ENCODE measurements around the gene SSR3. TPM values are rescaled to one million over a fixed set of nuclear protein-coding genes. Genes with fewer than 3 reads are reported as not detected.

The SSR3 gene
- total RNA-seq, 1 experiment from 2014 or later = 312 TPM

DNA sequence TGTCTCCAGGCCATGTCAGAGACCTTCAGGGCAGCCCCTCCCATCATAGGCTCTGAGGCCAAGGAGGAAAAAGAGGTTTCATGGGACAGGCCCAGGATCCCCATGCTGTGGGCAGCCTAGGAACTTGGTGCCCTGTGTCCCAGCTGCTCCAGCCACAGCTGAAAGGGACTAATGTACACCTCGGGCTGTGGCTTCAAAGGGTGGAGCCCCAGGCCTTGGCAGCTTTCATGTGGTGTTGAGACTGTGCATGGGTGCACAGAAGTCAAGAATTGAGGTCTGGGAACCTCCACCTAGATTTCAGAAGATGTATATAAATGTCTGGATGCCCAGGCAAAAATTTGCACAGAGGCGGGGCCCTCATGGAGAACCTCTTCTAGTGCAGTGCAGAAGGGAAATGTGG, 6.6 kb upstream of the SSR3 start:
- Mint-ChIP-seq H3K36me3 (ENCODE audit: insufficient read depth, unreplicated experiment) (no peaks in the 10 kb centered on the region), H3K27ac (ENCODE audit: unreplicated experiment) (no peak overlapping the region), H3K4me3 (ENCODE audit: low read depth, unreplicated experiment) (no peak overlapping the region), H3K27me3 (ENCODE audit: unreplicated experiment) (no peaks in the 10 kb centered on the region), H3K9me3 (ENCODE audit: low read depth, unreplicated experiment) (no peaks in the 10 kb centered on the region), H3K4me1 (ENCODE audit: low read depth, unreplicated experiment) (no peaks in the 10 kb centered on the region)
- TF ChIP-seq, protein P1, sequence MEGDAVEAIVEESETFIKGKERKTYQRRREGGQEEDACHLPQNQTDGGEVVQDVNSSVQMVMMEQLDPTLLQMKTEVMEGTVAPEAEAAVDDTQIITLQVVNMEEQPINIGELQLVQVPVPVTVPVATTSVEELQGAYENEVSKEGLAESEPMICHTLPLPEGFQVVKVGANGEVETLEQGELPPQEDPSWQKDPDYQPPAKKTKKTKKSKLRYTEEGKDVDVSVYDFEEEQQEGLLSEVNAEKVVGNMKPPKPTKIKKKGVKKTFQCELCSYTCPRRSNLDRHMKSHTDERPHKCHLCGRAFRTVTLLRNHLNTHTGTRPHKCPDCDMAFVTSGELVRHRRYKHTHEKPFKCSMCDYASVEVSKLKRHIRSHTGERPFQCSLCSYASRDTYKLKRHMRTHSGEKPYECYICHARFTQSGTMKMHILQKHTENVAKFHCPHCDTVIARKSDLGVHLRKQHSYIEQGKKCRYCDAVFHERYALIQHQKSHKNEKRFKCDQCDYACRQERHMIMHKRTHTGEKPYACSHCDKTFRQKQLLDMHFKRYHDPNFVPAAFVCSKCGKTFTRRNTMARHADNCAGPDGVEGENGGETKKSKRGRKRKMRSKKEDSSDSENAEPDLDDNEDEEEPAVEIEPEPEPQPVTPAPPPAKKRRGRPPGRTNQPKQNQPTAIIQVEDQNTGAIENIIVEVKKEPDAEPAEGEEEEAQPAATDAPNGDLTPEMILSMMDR (IDR thresholded peaks at IDR 0.05; ENCODE audit: unreplicated experiment) = no peak
- no TSS peak for BruUV-seq (replicated peaks)
- intact Hi-C loops (cut with micrococcal nuclease; ENCODE audit: unreplicated experiment) = no loop called here
- CTCF ChIA-PET = no interaction called here
- DNase-seq = no peak

DNA sequence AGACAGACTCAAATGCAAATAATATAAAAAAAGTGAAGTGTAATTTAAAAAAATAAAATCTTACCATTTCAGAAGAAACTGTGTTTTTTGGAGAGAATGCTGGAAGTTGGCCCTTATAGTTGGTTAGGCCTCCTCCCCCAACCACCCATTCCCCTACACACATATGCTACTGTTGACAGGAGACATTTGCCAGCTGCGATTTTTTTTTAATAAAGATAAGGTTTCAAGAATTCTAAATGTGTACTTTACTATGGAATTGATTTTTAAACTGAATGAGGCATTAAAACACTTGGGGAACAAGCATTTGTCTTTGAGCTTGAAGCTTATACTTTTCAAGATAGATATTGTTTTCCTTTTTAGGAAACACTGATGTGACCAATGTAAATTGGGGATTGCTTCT, 4.4 kb upstream of the SSR3 start:
- intact Hi-C loops (cut with micrococcal nuclease; ENCODE audit: unreplicated experiment) = loop anchor here (5.0 kb wide), 3 partner anchors 113 to 578 kb away; partner anchors contain the start of gene TIPARP

DNA sequence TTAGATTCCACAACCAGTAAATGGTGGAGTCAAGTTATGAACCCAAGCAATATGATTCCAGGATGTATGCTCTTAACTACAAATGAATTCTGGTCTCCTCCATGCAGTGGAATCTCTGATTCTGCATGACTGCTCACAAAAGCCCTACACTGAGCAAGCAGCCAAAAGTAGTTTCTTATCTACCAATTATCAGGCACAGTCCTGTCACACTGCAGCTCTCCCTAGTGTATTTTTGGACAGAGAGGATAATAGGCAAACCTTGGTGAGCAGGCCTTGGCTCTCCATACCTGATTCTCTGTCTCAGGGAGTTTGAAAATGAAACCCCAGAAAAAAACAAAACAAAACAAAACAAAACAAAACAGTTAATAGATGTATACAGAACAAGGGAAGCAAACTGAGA, 3.5 kb upstream of the SSR3 start:
- BruUV-seq (replicated peaks) = no TSS peak
- Mint-ChIP-seq H3K9me3 (ENCODE audit: low read depth, unreplicated experiment) (no peaks in the 10 kb centered on the region), H3K4me3 (ENCODE audit: low read depth, unreplicated experiment) (no peak overlapping the region), H3K4me1 (ENCODE audit: low read depth, unreplicated experiment) (peaks cover 13% of the 10 kb centered on the region), H3K36me3 (ENCODE audit: insufficient read depth, unreplicated experiment) (peaks cover 23% of the 10 kb centered on the region), H3K27ac (ENCODE audit: unreplicated experiment) (no peak overlapping the region), H3K27me3 (ENCODE audit: unreplicated experiment) (no peaks in the 10 kb centered on the region)
- CTCF ChIA-PET = no interaction called here
- TF ChIP-seq, protein P1 (IDR thresholded peaks at IDR 0.05; ENCODE audit: unreplicated experiment) = no peak
- DNase-seq = no peak
- intact Hi-C loops (cut with micrococcal nuclease; ENCODE audit: unreplicated experiment) = loop anchor here (5.0 kb wide), 3 partner anchors 114 to 579 kb away; partner anchors contain the start of gene TIPARP

More for the DNA sequence above, 4.4 kb upstream of the SSR3 start:
- TF ChIP-seq, protein P1 (IDR thresholded peaks at IDR 0.05; ENCODE audit: unreplicated experiment) = no peak
- no peak overlapping the region for H3K4me3 Mint-ChIP-seq (ENCODE audit: low read depth, unreplicated experiment)
- H3K27ac Mint-ChIP-seq (ENCODE audit: unreplicated experiment) = no peak overlapping the region
- H3K4me1 Mint-ChIP-seq (ENCODE audit: low read depth, unreplicated experiment) = peaks cover 13% of the 10 kb centered on the region
- BruUV-seq (replicated peaks) = no TSS peak
- DNase-seq = no peak
- no peaks in the 10 kb centered on the region for H3K9me3 Mint-ChIP-seq (ENCODE audit: low read depth, unreplicated experiment)
- H3K36me3 Mint-ChIP-seq (ENCODE audit: insufficient read depth, unreplicated experiment) = peaks cover 13% of the 10 kb centered on the region
- no peaks in the 10 kb centered on the region for H3K27me3 Mint-ChIP-seq (ENCODE audit: unreplicated experiment)
- CTCF ChIA-PET = no interaction called here

DNA sequence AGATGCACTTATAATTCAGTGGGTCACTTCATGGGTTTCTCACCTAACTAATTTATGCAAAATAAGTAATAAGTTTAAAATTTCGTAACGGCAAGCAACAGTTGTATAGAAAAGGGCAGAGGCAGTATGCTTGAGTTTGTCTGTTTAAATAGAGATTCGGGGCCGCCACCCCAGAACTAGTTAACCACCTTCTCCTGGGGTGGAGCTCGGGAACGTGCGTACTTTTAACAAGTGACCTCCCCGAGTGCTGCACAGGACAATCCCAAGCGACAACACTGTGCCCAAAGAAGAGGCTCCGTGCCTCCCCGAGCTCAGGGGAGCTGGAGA, 439 bp downstream of the SSR3 start:
- intact Hi-C loops (cut with micrococcal nuclease; ENCODE audit: unreplicated experiment) = loop anchor here (5.0 kb wide), 1 partner anchor 528 kb away; no protein-coding TSS in a partner anchor
- CTCF ChIA-PET = interaction anchor here (0.5 to 3.2 kb wide), 15 partner anchors 12 to 581 kb away, joined by 3 to 30 read pairs (median 5); partner anchors contain the start of gene TIPARP
- H3K9me3 Mint-ChIP-seq (ENCODE audit: low read depth, unreplicated experiment) = no peaks in the 10 kb centered on the region
- H3K4me1 Mint-ChIP-seq (ENCODE audit: low read depth, unreplicated experiment) = peaks cover 43% of the 10 kb centered on the region
- TF ChIP-seq, protein P1 (IDR thresholded peaks at IDR 0.05; ENCODE audit: unreplicated experiment) = no peak
- peak overlapping the region; percentile 87 for H3K4me3 Mint-ChIP-seq (ENCODE audit: low read depth, unreplicated experiment)
- BruUV-seq (replicated peaks) = no TSS peak
- peaks cover 56% of the 10 kb centered on the region for H3K36me3 Mint-ChIP-seq (ENCODE audit: insufficient read depth, unreplicated experiment)
- peak overlapping the region; percentile 90 for H3K27ac Mint-ChIP-seq (ENCODE audit: unreplicated experiment)
- no peak for DNase-seq
- H3K27me3 Mint-ChIP-seq (ENCODE audit: unreplicated experiment) = no peaks in the 10 kb centered on the region
